IPS-15b (cell line): ENCODE results near the gene NR1D2.

Experiments
- H3K27me3 ChIP-seq: one replicate; pipeline ENCODE4 v1.6.1; 2013; ENCODE audit warnings: low read length; ENCODE audit not compliant: control insufficient read depth, insufficient read depth
- H3K36me3 ChIP-seq: one replicate; pipeline ENCODE4 v1.6.1; 2013; ENCODE audit warnings: low read length; ENCODE audit not compliant: control insufficient read depth, insufficient read depth
- H3K4me1 ChIP-seq: one replicate; pipeline ENCODE4 v1.6.1; 2013; ENCODE audit warnings: mild to moderate bottlenecking, low read length; ENCODE audit not compliant: control insufficient read depth, insufficient read depth
- H3K4me3 ChIP-seq: one replicate; pipeline ENCODE4 v1.5.1; 2013; ENCODE audit warnings: low read depth, low read length
- H3K9ac ChIP-seq: one replicate; pipeline ENCODE4 v1.6.1; 2013; ENCODE audit warnings: low read depth, mild to moderate bottlenecking, low read length
- H3K9me3 ChIP-seq: one replicate; pipeline ENCODE4 v1.6.1; 2013; ENCODE audit warnings: mild to moderate bottlenecking, low read length; ENCODE audit not compliant: control insufficient read depth, insufficient read depth

NR1D2 gene

GRCh38 chr3:23950293-23950692 lies 5.2 kb downstream of the NR1D2 start:
- H3K4me1 ChIP-seq: peaks cover 7% of the 10 kb centered on the region
- no peak overlapping the region for H3K9ac ChIP-seq
- no peak overlapping the region for H3K4me3 ChIP-seq
- H3K9me3 ChIP-seq: no peaks in the 10 kb centered on the region
- no peaks in the 10 kb centered on the region for H3K36me3 ChIP-seq
- H3K27me3 ChIP-seq: no peaks in the 10 kb centered on the region

- no peak overlapping the region for H3K4me3 ChIP-seq
- H3K27me3 ChIP-seq: no peaks in the 10 kb centered on the region
- H3K36me3 ChIP-seq: peaks cover 2% of the 10 kb centered on the region
- no peaks in the 10 kb centered on the region for H3K9me3 ChIP-seq
- no peak overlapping the region for H3K9ac ChIP-seq
- no peaks in the 10 kb centered on the region for H3K4me1 ChIP-seq
These were observed 7.6 kb downstream of the NR1D2 start for GRCh38 chr3:23952646-23953045.

GRCh38 chr3:23953523-23953922 lies 8.4 kb downstream of the NR1D2 start:
- no peak overlapping the region for H3K4me3 ChIP-seq

GRCh38 chr3:23954144-23954543 lies 9.1 kb downstream of the NR1D2 start:
- peaks cover 2% of the 10 kb centered on the region for H3K36me3 ChIP-seq
- H3K27me3 ChIP-seq: no peaks in the 10 kb centered on the region
- no peak overlapping the region for H3K9ac ChIP-seq
- no peak overlapping the region for H3K4me3 ChIP-seq
- no peaks in the 10 kb centered on the region for H3K4me1 ChIP-seq
- no peaks in the 10 kb centered on the region for H3K9me3 ChIP-seq

More at GRCh38 chr3:23953523-23953922, 8.4 kb downstream of the NR1D2 start:
- Histone ChIP-seq H3K36me3 (peaks cover 2% of the 10 kb centered on the region), H3K9ac (no peak overlapping the region), H3K4me1 (no peaks in the 10 kb centered on the region), H3K27me3 (no peaks in the 10 kb centered on the region), H3K9me3 (no peaks in the 10 kb centered on the region)

- Histone ChIP-seq H3K9me3 (no peaks in the 10 kb centered on the region), H3K36me3 (peaks cover 2% of the 10 kb centered on the region), H3K4me3 (no peak overlapping the region), H3K4me1 (no peaks in the 10 kb centered on the region), H3K9ac (no peak overlapping the region), H3K27me3 (no peaks in the 10 kb centered on the region)
These were observed 11.6 kb downstream of the NR1D2 start for GRCh38 chr3:23956701-23957100.

- H3K4me3 ChIP-seq: no peak overlapping the region
- no peaks in the 10 kb centered on the region for H3K9me3 ChIP-seq
- H3K36me3 ChIP-seq: peaks cover 2% of the 10 kb centered on the region
- H3K27me3 ChIP-seq: no peaks in the 10 kb centered on the region
- no peak overlapping the region for H3K9ac ChIP-seq
- no peaks in the 10 kb centered on the region for H3K4me1 ChIP-seq
These were observed 14.2 kb downstream of the NR1D2 start for GRCh38 chr3:23959135-23959900.

GRCh38 chr3:23960649-23961048 lies 15.6 kb downstream of the NR1D2 start:
- Histone ChIP-seq H3K4me1 (no peaks in the 10 kb centered on the region), H3K9ac (no peak overlapping the region), H3K27me3 (no peaks in the 10 kb centered on the region), H3K4me3 (no peak overlapping the region), H3K36me3 (no peaks in the 10 kb centered on the region), H3K9me3 (no peaks in the 10 kb centered on the region)

GRCh38 chr3:23961066-23961465 lies 16.0 kb downstream of the NR1D2 start:
- no peaks in the 10 kb centered on the region for H3K9me3 ChIP-seq
- no peaks in the 10 kb centered on the region for H3K27me3 ChIP-seq
- no peaks in the 10 kb centered on the region for H3K36me3 ChIP-seq
- no peak overlapping the region for H3K9ac ChIP-seq
- H3K4me3 ChIP-seq: no peak overlapping the region
- H3K4me1 ChIP-seq: no peaks in the 10 kb centered on the region

GRCh38 chr3:23961913-23962312 lies 16.8 kb downstream of the NR1D2 start:
- no peaks in the 10 kb centered on the region for H3K9me3 ChIP-seq
- H3K4me3 ChIP-seq: no peak overlapping the region
- no peaks in the 10 kb centered on the region for H3K36me3 ChIP-seq
- H3K4me1 ChIP-seq: no peaks in the 10 kb centered on the region
- H3K9ac ChIP-seq: no peak overlapping the region
- H3K27me3 ChIP-seq: no peaks in the 10 kb centered on the region

GRCh38 chr3:23964537-23965235 lies 19.6 kb downstream of the NR1D2 start:
- Histone ChIP-seq H3K4me1 (no peaks in the 10 kb centered on the region), H3K9ac (no peak overlapping the region), H3K4me3 (no peak overlapping the region), H3K9me3 (no peaks in the 10 kb centered on the region), H3K27me3 (no peaks in the 10 kb centered on the region), H3K36me3 (peaks cover 3% of the 10 kb centered on the region)

GRCh38 chr3:23966328-23966727 lies 21.2 kb downstream of the NR1D2 start:
- Histone ChIP-seq H3K9ac (no peak overlapping the region), H3K36me3 (peaks cover 3% of the 10 kb centered on the region), H3K27me3 (no peaks in the 10 kb centered on the region), H3K9me3 (no peaks in the 10 kb centered on the region), H3K4me3 (no peak overlapping the region), H3K4me1 (no peaks in the 10 kb centered on the region)
